Umbilical cord (tissue), 2 donors: ENCODE measurements around the gene AFF2. TPM values are rescaled to one million over a fixed set of nuclear protein-coding genes. Genes with fewer than 3 reads are reported as not detected.

Experiments used
- DNase-seq: peaks from one replicate; pipeline ENCODE4 v3.0.0-alpha.2; 2015; ENCODE audit warnings: low spot score
- total RNA-seq: library from RNA; depleted of rRNA; stranded (reverse); fragments of >200 nt; gene quantifications from one replicate; pipeline ENCODE4 v1.2.3, GENCODE V29; 2014; ENCODE audit warnings: low replicate concordance; ENCODE audit not compliant: insufficient read depth

Gene AFF2
- total RNA-seq, 1 donor from 2014 or later, result 14.7 TPM

- DNase-seq, result no peak
These were observed 504.5 kb downstream of the AFF2 start for GRCh38 chrX:149004936-149005335.

DNA sequence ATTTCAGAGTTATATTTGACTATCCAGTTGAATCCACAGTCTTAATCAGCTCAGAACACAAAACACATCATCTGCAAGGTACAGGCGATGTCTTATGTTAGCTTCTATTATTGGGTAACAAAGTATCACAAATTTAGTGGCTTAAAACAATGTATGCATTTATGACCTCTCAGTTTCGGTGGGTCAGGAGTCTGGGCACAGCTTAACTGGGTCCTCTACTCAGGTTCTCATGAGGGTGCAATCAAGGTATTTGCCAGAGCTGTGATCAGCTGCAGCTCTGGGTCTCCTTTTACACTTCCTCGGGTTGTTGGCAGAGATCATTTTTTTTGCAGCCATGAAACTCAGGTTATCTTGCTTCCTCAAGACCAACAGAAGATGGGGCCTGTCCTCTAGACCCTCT is 505.8 kb downstream of the AFF2 start:
- no peak for DNase-seq

- no peak for DNase-seq
These were observed 507.0 kb downstream of the AFF2 start for GRCh38 chrX:149007423-149007822.

- peak; percentile 8 for DNase-seq
These were observed 509.8 kb downstream of the AFF2 start for GRCh38 chrX:149010013-149010852.

GRCh38 chrX:149010853-149011224 is 510.4 kb downstream of the AFF2 start:
- DNase-seq, result no peak

- DNase-seq, result no peak
These were observed 512.7 kb downstream of the AFF2 start for GRCh38 chrX:149013081-149013480.

- no peak for DNase-seq
These were observed 520.7 kb downstream of the AFF2 start for GRCh38 chrX:149021159-149021558.

DNA sequence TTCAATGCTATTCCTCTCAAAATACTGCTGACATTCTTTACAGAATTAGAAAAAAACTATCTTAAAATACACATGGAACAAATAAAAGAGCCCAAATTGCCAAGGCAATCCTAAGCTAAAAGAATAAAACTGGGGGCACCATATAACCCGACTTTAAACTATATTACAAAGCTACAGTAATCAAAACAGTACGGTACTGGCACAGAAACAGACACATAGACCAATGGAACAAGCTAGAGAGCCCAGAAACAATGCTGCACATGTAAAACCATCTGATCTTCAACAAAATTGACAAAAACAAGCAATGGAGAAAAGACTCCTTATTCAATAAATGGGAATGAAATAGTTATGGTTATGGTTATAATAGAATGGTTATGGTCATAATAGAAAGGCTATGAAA is 522.1 kb downstream of the AFF2 start:
- DNase-seq, result no peak

- no peak for DNase-seq
These were observed 532.0 kb downstream of the AFF2 start for GRCh38 chrX:149032449-149032848.

- peak; percentile 21 for DNase-seq
These were observed 535.7 kb downstream of the AFF2 start for GRCh38 chrX:149036086-149036485.

DNA sequence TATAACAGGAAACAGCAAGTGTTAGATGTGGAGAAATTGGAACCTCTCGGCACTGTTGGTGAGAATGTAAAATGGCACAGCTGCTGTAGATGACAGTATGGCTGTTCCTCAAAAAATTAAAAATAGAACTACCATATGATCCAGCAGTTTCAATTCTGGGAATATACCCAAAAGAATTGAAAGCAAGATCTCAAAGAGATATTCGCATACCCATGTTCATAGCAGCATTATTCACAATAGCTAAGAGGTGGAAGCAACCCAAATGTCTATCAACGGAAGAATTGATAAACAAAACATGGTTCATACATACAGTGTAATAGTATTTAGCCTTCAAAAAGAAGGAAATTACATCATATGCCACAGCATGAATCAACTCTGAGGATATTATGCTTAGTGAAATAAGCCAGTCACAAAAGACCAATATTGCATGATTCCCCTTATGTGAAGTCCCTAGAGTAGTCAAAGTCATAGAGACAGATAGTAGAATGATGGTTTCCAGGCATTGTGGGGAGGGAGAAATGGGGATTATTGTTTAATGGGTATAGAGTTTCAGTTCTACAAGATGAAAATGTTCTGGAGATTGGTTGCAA is 537.0 kb downstream of the AFF2 start:
- DNase-seq, result no peak

DNA sequence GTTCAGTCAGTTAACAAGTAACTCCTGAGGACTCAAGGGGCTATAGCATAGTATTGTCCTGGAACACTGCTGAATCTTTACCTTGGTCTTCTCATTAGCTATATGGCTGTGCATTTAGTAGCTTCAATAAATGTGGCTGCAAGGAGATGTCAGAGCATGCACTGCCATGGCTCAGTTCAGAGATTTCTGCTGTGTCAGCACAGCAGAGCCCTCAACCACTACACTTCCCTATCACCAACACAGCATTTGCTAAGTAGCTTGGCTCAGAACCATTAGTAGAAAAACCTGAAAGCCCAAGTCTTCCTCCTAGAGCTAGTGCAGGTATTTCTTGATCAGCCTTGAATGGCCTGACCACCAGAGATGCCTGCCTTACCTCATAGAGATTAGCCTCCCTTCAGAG is 538.6 kb downstream of the AFF2 start:
- no peak for DNase-seq

DNA sequence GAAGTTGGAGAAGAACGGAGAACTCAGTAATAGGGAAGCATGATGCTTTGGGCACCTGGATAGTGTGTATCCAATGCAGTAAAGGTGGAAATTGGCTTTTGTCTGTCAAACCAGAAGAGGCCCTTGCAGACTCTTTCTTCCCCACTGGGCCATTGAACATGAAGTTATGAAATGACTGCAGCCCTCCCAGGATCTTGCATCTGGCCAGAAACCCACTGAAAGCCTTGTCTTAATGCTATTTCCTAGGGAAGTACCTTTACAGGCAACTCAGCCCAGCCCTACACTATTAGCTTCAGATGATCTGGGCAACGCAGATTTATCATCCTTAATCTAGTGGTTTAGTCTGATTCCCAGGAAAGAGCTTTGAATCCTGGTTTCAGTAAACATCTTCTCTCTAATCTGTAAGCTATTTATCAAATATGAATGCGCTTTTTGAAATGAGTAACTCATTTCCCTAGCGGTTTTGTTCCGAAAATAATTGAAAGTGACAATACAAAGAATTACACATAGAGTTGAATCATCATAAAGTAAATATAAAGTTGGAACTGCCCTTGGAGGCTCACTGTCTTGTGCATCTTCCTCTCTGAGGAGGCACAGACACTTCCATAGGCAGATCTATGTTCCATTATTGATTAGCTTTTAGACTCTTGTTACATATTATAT is 540.6 kb downstream of the AFF2 start:
- DNase-seq, result peak; percentile 6

GRCh38 chrX:149043401-149043800 is 543.0 kb downstream of the AFF2 start:
- no peak for DNase-seq

GRCh38 chrX:149044471-149044870 is 544.1 kb downstream of the AFF2 start:
- no peak for DNase-seq

GRCh38 chrX:149045645-149046210 is 545.3 kb downstream of the AFF2 start:
- DNase-seq, result no peak
